Lower leg skin (tissue), 3 donors: Measurements from ENCODE around the gene KDM5C.

ENCODE experiments used
- POLR2A ChIP-seq, 2 donors: fragments of 450-650 bp; IDR thresholded peaks; one replicate each; pipeline ENCODE4 v1.6.1; 2016 to 2017; ENCODE audit warnings: antibody characterized with exemption in 2 of 2, mild to moderate bottlenecking in 1 of 2, moderate library complexity in 1 of 2
- TF ChIP-seq, protein P1 (sequence below), 3 donors: fragments of 450-650 bp; IDR thresholded peaks; one replicate each; pipeline ENCODE4 v1.5.1; 2016; ENCODE audit warnings: antibody characterized with exemption in 3 of 3, mild to moderate bottlenecking in 3 of 3, moderate library complexity in 2 of 3

DNA sequence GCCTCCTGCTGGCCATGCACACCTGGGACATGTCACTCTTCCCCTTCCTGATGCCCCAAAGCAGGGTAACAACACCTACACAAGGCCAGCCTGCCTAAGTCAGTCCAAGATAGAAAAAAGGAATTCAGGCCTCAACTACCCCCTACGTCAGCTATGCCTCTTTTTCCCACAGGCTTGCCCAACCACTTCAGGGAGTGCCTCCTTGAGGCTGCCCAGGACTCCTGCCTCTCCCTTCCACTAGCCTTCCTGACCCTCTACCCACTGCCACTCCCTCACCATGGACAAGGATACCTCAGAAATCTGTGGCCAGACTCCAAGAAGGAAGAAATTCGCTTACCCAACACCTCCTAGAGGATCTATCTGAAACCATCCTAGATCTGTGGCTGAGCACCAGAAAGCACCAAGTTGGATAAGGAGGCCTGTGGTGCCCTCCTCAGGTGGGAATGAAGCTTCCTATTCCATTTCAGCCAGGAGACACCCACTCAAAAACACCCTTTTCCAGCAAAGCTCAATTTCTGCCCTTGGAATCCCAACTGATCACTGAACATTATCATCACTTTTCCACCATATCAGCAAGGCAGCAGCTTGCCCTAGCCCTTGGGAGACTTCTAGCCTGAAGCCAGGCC, 1.8 kb downstream of the KDM5C start:
- TF ChIP-seq, protein P1, sequence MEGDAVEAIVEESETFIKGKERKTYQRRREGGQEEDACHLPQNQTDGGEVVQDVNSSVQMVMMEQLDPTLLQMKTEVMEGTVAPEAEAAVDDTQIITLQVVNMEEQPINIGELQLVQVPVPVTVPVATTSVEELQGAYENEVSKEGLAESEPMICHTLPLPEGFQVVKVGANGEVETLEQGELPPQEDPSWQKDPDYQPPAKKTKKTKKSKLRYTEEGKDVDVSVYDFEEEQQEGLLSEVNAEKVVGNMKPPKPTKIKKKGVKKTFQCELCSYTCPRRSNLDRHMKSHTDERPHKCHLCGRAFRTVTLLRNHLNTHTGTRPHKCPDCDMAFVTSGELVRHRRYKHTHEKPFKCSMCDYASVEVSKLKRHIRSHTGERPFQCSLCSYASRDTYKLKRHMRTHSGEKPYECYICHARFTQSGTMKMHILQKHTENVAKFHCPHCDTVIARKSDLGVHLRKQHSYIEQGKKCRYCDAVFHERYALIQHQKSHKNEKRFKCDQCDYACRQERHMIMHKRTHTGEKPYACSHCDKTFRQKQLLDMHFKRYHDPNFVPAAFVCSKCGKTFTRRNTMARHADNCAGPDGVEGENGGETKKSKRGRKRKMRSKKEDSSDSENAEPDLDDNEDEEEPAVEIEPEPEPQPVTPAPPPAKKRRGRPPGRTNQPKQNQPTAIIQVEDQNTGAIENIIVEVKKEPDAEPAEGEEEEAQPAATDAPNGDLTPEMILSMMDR (IDR thresholded peaks at IDR 0.05), result no peak
- no peak for TF ChIP-seq POLR2A (IDR thresholded peaks at IDR 0.05)
